AG09319 (cell line): ENCODE results near the gene NDUFB8.

ENCODE experiments used
- DNase-seq: peaks from one replicate; pipeline ENCODE4 v3.0.0-alpha.2; 2010; ENCODE audit warnings: low read depth; ENCODE audit errors: extremely low read depth
- CTCF ChIP-seq: IDR thresholded peaks from 2 replicates; pipeline ENCODE4 v1.5.1; 2011; ENCODE audit warnings: low read depth, mild to moderate bottlenecking, inconsistent platforms, low read length, moderate library complexity

The NDUFB8 gene

GRCh38 chr10:100515612-100516011 is 14.1 kb downstream of the NDUFB8 start:
- DNase-seq, result no peak
- TF ChIP-seq CTCF, result no peak

DNA sequence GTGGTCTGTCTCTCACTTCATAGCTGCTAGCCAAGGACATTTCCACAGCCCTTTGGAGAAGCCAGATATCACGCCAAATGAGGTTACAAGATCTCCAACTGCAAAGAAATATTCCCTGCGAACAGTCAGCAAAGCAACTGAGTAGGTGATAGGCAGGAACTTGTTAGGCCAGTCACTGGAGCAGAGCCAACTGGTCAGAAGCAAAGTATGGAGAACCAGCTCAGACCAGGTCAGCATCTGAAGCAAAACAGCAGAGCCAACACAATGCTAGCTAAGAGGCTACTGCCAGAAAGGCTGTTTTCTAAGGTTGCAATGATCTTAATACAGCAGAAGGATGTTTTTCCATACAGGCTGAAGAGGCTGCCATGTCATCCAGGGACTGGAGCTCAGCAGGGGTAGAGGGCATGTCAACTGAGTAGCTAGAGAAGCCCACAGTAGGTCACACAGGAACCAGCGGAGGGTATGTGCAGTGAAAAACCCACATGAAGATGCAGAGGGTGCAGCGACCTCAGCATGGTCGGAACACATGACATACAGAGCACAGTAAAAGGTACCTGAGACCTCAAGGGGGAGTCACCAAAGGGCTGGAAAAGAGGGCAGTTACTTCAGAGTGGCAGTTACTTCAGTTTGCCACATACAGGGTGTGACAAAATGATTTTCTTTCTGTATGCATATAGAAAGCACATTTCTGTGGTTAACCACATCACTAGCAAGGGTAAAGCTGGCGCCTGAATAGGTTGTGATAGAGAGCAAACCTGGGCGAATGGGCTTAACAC is 18.9 kb downstream of the NDUFB8 start:
- no peak for TF ChIP-seq CTCF
- no peak for DNase-seq

- TF ChIP-seq CTCF, result no peak
- DNase-seq, result no peak
Observed at GRCh38 chr10:100509241-100509840, 20.3 kb downstream of the NDUFB8 start.

- DNase-seq, result peak; percentile 23
- TF ChIP-seq CTCF, result peak; percentile 71
Observed at GRCh38 chr10:100508691-100509150, 20.9 kb downstream of the NDUFB8 start.

DNA sequence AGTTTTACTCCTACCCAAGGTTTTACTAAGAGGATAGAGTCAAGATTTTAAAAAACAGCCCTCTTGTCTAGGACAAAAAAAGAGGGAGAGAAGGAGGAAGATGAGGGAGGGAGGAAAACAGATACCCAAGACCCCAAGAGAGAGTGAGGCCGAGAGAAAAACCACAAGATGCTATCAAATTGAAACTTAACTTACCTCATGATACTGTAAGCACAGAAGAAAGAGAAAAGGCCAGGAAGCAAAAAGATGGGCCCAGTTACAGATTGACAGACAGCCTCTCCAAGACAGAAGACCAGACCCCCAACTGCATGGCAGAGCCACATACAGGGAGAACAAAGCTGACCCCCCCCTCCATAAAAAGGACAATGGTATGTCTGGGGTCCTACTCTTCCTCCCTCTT is 21.4 kb downstream of the NDUFB8 start:
- DNase-seq, result no peak
- TF ChIP-seq CTCF, result no peak

- no peak for TF ChIP-seq CTCF
- no peak for DNase-seq
Observed at GRCh38 chr10:100507357-100507732, 22.3 kb downstream of the NDUFB8 start.

DNA sequence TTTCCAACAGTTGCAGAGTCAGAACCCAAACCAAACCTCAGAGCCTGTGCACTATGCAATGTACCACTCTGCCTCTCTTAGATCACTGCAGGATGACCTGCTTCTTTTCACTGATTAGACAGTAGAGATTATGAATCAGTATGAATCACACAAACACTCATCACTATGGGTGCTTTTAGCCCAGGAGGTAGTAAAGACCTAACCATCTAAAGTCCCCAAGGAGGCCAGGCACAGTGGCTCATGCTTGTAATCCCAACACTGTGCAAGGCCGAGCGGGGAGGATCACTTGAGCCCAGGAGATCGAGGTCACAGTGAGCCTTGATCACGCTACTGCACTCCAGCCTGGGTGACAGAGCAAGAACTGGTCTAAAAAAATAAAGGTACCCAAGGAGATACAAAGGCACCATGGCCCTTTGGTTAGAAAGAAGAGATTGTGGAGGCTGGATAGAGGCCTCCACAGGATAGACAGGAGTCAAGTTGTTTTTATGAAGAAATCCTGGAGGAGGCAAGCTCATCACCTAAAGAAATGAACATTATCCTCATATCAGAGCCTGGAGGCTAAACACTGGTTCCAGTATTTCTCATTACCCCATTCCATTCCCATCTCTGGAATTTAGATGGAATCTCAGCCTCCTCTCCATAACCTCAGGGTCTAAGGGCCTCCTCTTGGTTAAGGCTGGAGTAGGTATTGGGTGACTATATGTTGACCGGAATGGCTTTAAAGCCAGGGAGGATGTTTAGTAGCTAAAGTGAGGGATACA is 22.9 kb downstream of the NDUFB8 start:
- TF ChIP-seq CTCF, result no peak
- DNase-seq, result no peak
